ENCODE data around the gene RFNG.

GRCh38 chr17:82021107-82021899 lies 30.3 kb downstream of the RFNG start:
- TF ChIP-seq, protein P1, sequence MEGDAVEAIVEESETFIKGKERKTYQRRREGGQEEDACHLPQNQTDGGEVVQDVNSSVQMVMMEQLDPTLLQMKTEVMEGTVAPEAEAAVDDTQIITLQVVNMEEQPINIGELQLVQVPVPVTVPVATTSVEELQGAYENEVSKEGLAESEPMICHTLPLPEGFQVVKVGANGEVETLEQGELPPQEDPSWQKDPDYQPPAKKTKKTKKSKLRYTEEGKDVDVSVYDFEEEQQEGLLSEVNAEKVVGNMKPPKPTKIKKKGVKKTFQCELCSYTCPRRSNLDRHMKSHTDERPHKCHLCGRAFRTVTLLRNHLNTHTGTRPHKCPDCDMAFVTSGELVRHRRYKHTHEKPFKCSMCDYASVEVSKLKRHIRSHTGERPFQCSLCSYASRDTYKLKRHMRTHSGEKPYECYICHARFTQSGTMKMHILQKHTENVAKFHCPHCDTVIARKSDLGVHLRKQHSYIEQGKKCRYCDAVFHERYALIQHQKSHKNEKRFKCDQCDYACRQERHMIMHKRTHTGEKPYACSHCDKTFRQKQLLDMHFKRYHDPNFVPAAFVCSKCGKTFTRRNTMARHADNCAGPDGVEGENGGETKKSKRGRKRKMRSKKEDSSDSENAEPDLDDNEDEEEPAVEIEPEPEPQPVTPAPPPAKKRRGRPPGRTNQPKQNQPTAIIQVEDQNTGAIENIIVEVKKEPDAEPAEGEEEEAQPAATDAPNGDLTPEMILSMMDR (IDR thresholded peaks at IDR 0.05), result peak; percentile 77 to 85 (median 80)
- no peak for TF ChIP-seq POLR2A (IDR thresholded peaks at IDR 0.05)

All from right lobe of liver (tissue), 4 donors.